Neuronal stem cell (in vitro differentiated cells): Measurements from ENCODE around the gene NUP210L.

Experiments
- DNase-seq: peaks from one replicate; pipeline ENCODE4 v3.0.0-alpha.2; 2013; ENCODE audit warnings: low spot score
- H2AFZ ChIP-seq: one replicate; pipeline ENCODE4 v1.6.1; 2013; ENCODE audit warnings: mild to moderate bottlenecking, low read length, inconsistent platforms
- H2AK5ac ChIP-seq: 2 replicates; pipeline ENCODE4 v1.6.1; 2013; ENCODE audit warnings: low read depth, mild to moderate bottlenecking, inconsistent platforms, low read length, moderate library complexity, mixed read lengths
- H2BK120ac ChIP-seq: 2 replicates; pipeline ENCODE4 v1.6.1; 2013; ENCODE audit warnings: low read depth, mild to moderate bottlenecking, inconsistent platforms, low read length, moderate library complexity, mixed read lengths
- H2BK12ac ChIP-seq: one replicate; pipeline ENCODE4 v1.6.1; 2013; ENCODE audit warnings: low read length, inconsistent platforms
- H2BK15ac ChIP-seq: 2 replicates; pipeline ENCODE4 v1.6.1; 2013; ENCODE audit warnings: mild to moderate bottlenecking, low read length, inconsistent platforms, mixed read lengths
- H2BK5ac ChIP-seq: one replicate; pipeline ENCODE4 v1.6.1; 2013; ENCODE audit warnings: inconsistent platforms, mild to moderate bottlenecking, low read length, moderate library complexity
- H3K14ac ChIP-seq: one replicate; pipeline ENCODE4 v1.6.1; 2013; ENCODE audit warnings: low read length, inconsistent platforms
- H3K18ac ChIP-seq: 2 replicates; pipeline ENCODE4 v1.6.1; 2013; ENCODE audit warnings: low read length, inconsistent platforms
- H3K23ac ChIP-seq: 2 replicates; pipeline ENCODE4 v1.6.1; 2013; ENCODE audit warnings: low read depth, mild to moderate bottlenecking, mixed read lengths, low read length, inconsistent platforms; ENCODE audit not compliant: poor library complexity
- H3K27ac ChIP-seq: replicated peaks from 3 replicates; pipeline ENCODE4 v1.5.1; 2013; ENCODE audit warnings: low read length, inconsistent platforms
- H3K27me3 ChIP-seq, 3 experiments: 2 replicates each; pipeline ENCODE4 v1.6.1; 2013; ENCODE audit warnings: low read length in 3 of 3, mild to moderate bottlenecking in 2 of 3, inconsistent platforms in 1 of 3, low read depth in 1 of 3, mixed read lengths in 1 of 3, moderate library complexity in 1 of 3; ENCODE audit not compliant: control insufficient read depth in 3 of 3, insufficient read depth in 3 of 3
- H3K36me3 ChIP-seq, 2 donors: replicated peaks in 1 of 2; 2 replicates each; pipeline ENCODE4 v1.6.1; 2013; ENCODE audit warnings: low read length in 2 of 2; ENCODE audit not compliant: control insufficient read depth in 2 of 2, insufficient read depth in 2 of 2
- H3K4ac ChIP-seq: 2 replicates; pipeline ENCODE4 v1.6.1; 2013; ENCODE audit warnings: inconsistent platforms, mild to moderate bottlenecking, low read length, moderate library complexity
- H3K4me1 ChIP-seq, 2 donors: 1 replicate in 1 of 2; 2 replicates in 1 of 2; pipeline ENCODE4 v1.6.1; 2013; ENCODE audit warnings: low read length in 2 of 2, low read depth in 1 of 2; ENCODE audit not compliant: control insufficient read depth in 2 of 2, insufficient read depth in 1 of 2
- H3K4me2 ChIP-seq: one replicate; pipeline ENCODE4 v1.6.1; 2013; ENCODE audit warnings: mild to moderate bottlenecking, low read length, inconsistent platforms; ENCODE audit not compliant: insufficient read depth, poor library complexity, severe bottlenecking
- H3K4me3 ChIP-seq, 2 donors: 2 replicates each; pipeline ENCODE4 v1.5.1; 2013; ENCODE audit warnings: low read length in 2 of 2, mild to moderate bottlenecking in 2 of 2, inconsistent platforms in 1 of 2, moderate library complexity in 1 of 2
- H3K79me1 ChIP-seq: one replicate; pipeline ENCODE4 v1.6.1; 2013; ENCODE audit warnings: low read depth, mild to moderate bottlenecking, inconsistent platforms, low read length, moderate library complexity
- H3K9ac ChIP-seq: one replicate; pipeline ENCODE4 v1.6.1; 2013; ENCODE audit warnings: mild to moderate bottlenecking, low read depth, low read length, inconsistent platforms; ENCODE audit not compliant: poor library complexity
- H3K9me3 ChIP-seq, 2 donors: replicated peaks in 1 of 2; 2 replicates each; pipeline versions ENCODE3 to v1.6.1; 2013; ENCODE audit warnings: low read length in 2 of 2, mild to moderate bottlenecking in 2 of 2, inconsistent platforms in 1 of 2, low read depth in 1 of 2, mixed read lengths in 1 of 2, moderate library complexity in 1 of 2; ENCODE audit not compliant: control insufficient read depth in 2 of 2, insufficient read depth in 1 of 2
- H4K8ac ChIP-seq: one replicate; pipeline ENCODE4 v1.6.1; 2013; ENCODE audit warnings: low read depth, mild to moderate bottlenecking, inconsistent platforms, low read length, moderate library complexity
- H4K91ac ChIP-seq: one replicate; pipeline ENCODE4 v1.6.1; 2013; ENCODE audit warnings: low read length, low read depth, mild to moderate bottlenecking, inconsistent platforms; ENCODE audit not compliant: poor library complexity
- WGBS, 2 donors: extraction: QIAGEN DNeasy Blood & Tissue Kit; methylation state at CpG; one replicate each; pipeline ENCODE4 v1.1.7; 2013; ENCODE audit warnings: missing lambda C conversion rate in 2 of 2, mixed read lengths in 1 of 2; ENCODE audit not compliant: insufficient read length in 2 of 2, insufficient replicate concordance in 1 of 2; ENCODE audit errors: extremely low coverage in 2 of 2; 5-methylcytosine and 5-hydroxymethylcytosine counted together

NUP210L gene

GRCh38 chr1:153991806-153992205 lies 163.1 kb downstream of the NUP210L start:
- Histone ChIP-seq H3K79me1 (peaks cover 5% of the 10 kb centered on the region), H3K27ac (no peak overlapping the region)
- DNase-seq: no peak

DNA sequence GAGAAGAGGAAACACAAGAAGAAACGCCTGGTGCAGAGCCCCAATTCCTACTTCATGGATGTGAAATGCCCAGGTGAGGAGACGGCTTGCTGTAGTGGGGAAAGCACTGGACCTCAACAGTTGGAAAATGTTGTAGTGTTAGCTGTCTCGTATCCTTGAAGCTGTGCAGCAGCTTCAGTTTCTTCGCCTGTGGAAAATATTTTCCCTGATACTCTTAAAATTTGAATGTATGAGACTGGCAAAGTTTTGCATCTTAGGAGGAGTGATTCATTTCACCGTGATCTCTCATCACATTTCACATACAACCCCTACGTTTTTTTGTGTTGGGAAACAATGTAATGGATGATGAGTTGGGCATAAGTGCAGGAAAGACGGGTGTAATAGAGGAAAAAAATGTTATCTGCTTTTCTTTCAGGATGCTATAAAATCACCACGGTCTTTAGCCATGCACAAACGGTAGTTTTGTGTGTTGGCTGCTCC lies 163.7 kb downstream of the NUP210L start:
- no CpG with 5 or more reads among the region's 9 CpGs for WGBS, 2 donors

More at GRCh38 chr1:153991806-153992205, 163.1 kb downstream of the NUP210L start:
- H2AFZ ChIP-seq: no peak overlapping the region
- H3K18ac ChIP-seq: no peak overlapping the region
- H2AK5ac ChIP-seq: no peak overlapping the region
- no peaks in the 10 kb centered on the region for H3K27me3 ChIP-seq
- H3K4ac ChIP-seq: no peak overlapping the region
- no peak overlapping the region for H4K91ac ChIP-seq
- no peak overlapping the region for H3K4me2 ChIP-seq
- H3K36me3 ChIP-seq: peaks cover 25 to 45% of the 10 kb centered on the region in 2 donors
- peak overlapping the region in 1 of 2 donors; percentile 84 for H3K4me3 ChIP-seq
- H3K9ac ChIP-seq: no peak overlapping the region
- H3K4me1 ChIP-seq: peaks cover 3 to 8% of the 10 kb centered on the region in 2 donors
- H3K23ac ChIP-seq: no peak overlapping the region
- WGBS, 2 donors: no CpG with 5 or more reads among the region's 2 CpGs
- H3K9me3 ChIP-seq: peaks cover 3 to 6% of the 10 kb centered on the region in 2 donors
- H3K14ac ChIP-seq: no peak overlapping the region
- no peak overlapping the region for H2BK120ac ChIP-seq
- no peak overlapping the region for H4K8ac ChIP-seq
- H2BK15ac ChIP-seq: no peak overlapping the region
- no peak overlapping the region for H2BK5ac ChIP-seq
- H2BK12ac ChIP-seq: no peak overlapping the region

DNA sequence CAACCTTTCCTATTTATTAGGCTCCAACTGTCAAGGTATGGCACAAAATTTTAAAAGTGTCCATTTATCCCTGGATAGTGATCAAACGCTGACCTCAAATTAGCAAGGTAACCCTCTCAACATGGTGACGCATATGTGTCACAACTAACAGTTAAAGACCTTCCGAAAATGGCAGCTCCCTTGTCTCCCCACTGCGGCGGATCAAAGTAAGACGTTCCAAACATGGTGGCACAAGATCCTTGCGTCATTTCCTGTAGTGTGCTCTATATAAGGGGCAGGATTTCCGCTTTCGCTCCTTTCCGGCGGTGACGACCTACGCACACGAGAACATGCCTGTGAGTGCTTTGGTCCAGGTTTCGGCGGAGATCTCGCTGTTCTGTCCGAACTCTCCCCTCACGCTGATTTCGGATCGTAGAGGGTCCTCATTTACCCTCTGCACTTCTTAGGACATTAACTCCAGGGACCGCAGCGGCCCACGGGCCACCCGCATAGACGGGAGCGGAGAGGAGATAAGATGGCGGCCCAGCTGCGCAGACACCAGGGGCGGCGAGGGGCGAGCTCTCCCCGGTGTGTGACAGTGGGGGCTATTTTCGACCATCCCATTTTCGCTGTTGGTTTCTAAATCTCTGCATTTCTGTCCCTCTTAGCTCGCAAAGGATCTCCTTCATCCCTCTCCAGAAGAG lies 164.3 kb downstream of the NUP210L start, which contains the start of gene RPS27:
TSS of gene RPS27 (plus strand) at position 295 of the 683 bp plus-strand sequence. CDS start at position 330, 35 bp downstream.
- peak; percentile 91 for DNase-seq
- Histone ChIP-seq H2AFZ (peak within 1 kb of the TSS; percentile 84), H4K8ac (no peak within 1 kb of the TSS), H2BK15ac (no peak within 1 kb of the TSS), H3K36me3 (peaks cover 23 to 44% of the 10 kb centered on the region in 2 donors), H3K4me2 (peak within 1 kb of the TSS; percentile 78), H3K27ac (peak within 1 kb of the TSS; percentile 67), H4K91ac (no peak within 1 kb of the TSS), H2BK120ac (no peak within 1 kb of the TSS), H3K4me1 (peaks cover 4 to 8% of the 10 kb centered on the region in 2 donors), H3K79me1 (peaks cover 5% of the 10 kb centered on the region), H2BK12ac (no peak within 1 kb of the TSS), H3K9me3 (peaks cover under 1 to 5% of the 10 kb centered on the region in 2 donors), H3K23ac (peak within 1 kb of the TSS; percentile 99), H2BK5ac (peak within 1 kb of the TSS; percentile 39), H2AK5ac (peak within 1 kb of the TSS; percentile 68), H3K27me3 (no peaks in the 10 kb centered on the region), H3K4ac (no peak within 1 kb of the TSS), H3K18ac (peak within 1 kb of the TSS; percentile 95), H3K14ac (no peak within 1 kb of the TSS), H3K4me3 (peak within 1 kb of the TSS; percentile 84 to 95), H3K9ac (peak within 1 kb of the TSS; percentile 91)
- no CpG with 5 or more reads among the region's 36 CpGs for WGBS, 2 donors

More for the DNA sequence above, 163.7 kb downstream of the NUP210L start:
- no peak overlapping the region for H2BK15ac ChIP-seq
- no peaks in the 10 kb centered on the region for H3K27me3 ChIP-seq
- H3K9ac ChIP-seq: no peak overlapping the region
- no peak for DNase-seq
- peaks cover 3 to 6% of the 10 kb centered on the region in 2 donors for H3K9me3 ChIP-seq
- H4K8ac ChIP-seq: no peak overlapping the region
- H2BK120ac ChIP-seq: no peak overlapping the region
- peaks cover 4 to 8% of the 10 kb centered on the region in 2 donors for H3K4me1 ChIP-seq
- peaks cover 25 to 45% of the 10 kb centered on the region in 2 donors for H3K36me3 ChIP-seq
- peak overlapping the region; percentile 78 for H3K4me2 ChIP-seq
- no peak overlapping the region for H2AFZ ChIP-seq
- H2BK5ac ChIP-seq: peak overlapping the region; percentile 39
- H3K23ac ChIP-seq: no peak overlapping the region
- no peak overlapping the region for H3K4ac ChIP-seq
- no peak overlapping the region for H2AK5ac ChIP-seq
- no peak overlapping the region for H3K14ac ChIP-seq
- H3K79me1 ChIP-seq: peaks cover 5% of the 10 kb centered on the region
- H3K18ac ChIP-seq: no peak overlapping the region
- no peak overlapping the region for H2BK12ac ChIP-seq
- no peak overlapping the region for H4K91ac ChIP-seq
- H3K4me3 ChIP-seq: peak overlapping the region; percentile 84 to 95
- H3K27ac ChIP-seq: no peak overlapping the region

- no CpG with 5 or more reads among the region's 8 CpGs for WGBS, 2 donors
Measured at GRCh38 chr1:153987621-153988020, 167.3 kb downstream of the NUP210L start.

More at GRCh38 chr1:153987621-153988020, 167.3 kb downstream of the NUP210L start:
- Histone ChIP-seq H2AFZ (no peak overlapping the region), H3K9ac (no peak overlapping the region), H3K79me1 (peaks cover 5% of the 10 kb centered on the region), H4K91ac (no peak overlapping the region), H3K4ac (no peak overlapping the region), H3K27ac (no peak overlapping the region), H3K4me2 (no peak overlapping the region), H3K4me3 (no peak overlapping the region), H2AK5ac (no peak overlapping the region), H4K8ac (no peak overlapping the region), H2BK12ac (no peak overlapping the region), H2BK120ac (no peak overlapping the region), H3K36me3 (peaks cover 8 to 34% of the 10 kb centered on the region in 2 donors), H3K9me3 (peaks cover 0 to 3% of the 10 kb centered on the region in 2 donors), H3K23ac (no peak overlapping the region), H3K14ac (no peak overlapping the region), H2BK15ac (no peak overlapping the region), H2BK5ac (no peak overlapping the region), H3K4me1 (peaks cover 9 to 14% of the 10 kb centered on the region in 2 donors), H3K18ac (no peak overlapping the region), H3K27me3 (no peaks in the 10 kb centered on the region)
- DNase-seq: no peak
